Measurements from ENCODE around the gene MBIP.

MBIP gene

DNA sequence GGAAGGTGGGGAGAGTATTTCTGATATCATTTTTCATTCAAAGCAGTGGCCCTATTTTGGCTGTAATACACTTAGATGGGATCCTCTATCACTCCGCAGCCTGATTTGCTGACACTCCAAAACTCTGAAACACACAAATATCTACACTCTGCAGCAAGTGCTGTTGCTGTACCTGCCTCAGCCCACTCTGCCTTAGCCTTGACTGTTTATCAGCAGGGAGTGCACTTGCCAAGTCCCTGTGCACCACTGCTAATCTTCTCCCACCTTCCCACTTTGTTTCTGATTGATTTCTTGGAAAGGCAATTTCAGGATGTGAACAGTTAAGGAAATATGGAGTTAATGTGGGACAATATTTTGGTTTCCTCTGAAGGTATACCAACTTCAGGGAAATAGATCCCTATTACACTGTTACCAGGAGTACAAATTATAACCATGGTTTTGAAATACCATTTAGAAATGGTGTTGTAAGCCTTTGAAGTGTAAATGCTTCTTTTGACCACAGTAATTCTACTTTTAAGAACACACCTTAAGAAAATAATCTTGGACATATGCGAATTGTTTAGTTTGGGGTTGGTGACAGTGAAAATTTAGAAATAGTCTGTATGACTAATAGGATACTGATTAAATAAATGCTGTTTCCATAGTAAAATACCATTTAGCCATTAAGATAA lies 59.3 kb downstream of the MBIP start:
- no peak for DNase-seq

DNA sequence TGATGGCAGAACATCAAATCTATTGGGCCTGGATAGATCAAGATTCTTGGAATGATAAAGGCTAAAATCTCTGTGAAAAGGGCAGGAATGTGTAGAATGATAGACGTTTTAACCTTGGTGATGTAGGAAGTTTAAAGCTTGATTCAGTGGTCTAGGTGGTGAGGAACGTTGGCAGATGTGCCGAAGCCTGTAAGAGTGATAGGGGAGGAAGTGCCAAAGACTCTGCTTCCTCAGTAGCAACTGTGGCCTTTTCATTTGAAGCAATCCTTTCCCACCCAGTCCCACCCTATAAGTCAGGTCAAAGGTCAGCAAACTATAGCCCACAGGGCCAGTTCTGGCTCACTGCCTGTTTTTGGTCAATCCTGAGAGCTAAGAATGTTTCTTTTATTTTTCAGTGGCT lies 62.2 kb downstream of the MBIP start:
- DNase-seq: no peak

- DNase-seq: no peak
These were observed 64.2 kb downstream of the MBIP start for GRCh38 chr14:36256126-36256801.

GRCh38 chr14:36254020-36254624 lies 66.3 kb downstream of the MBIP start:
- peak in 1 of 2 experiments; percentile 27 for DNase-seq
